Aorta (tissue), 5 donors: Measurements from ENCODE around the gene WDR89. TPM values are rescaled to one million over a fixed set of nuclear protein-coding genes. Genes with fewer than 3 reads are reported as not detected.

Experiments used
- ATAC-seq: fragments of 200-7000 bp; cut with Tn5 transposase; one replicate; pipeline ENCODE4 v1.9.1; 2022; ENCODE audit warnings: moderate library complexity; ENCODE audit not compliant: low FRiP score
- DNase-seq, 2 donors: peaks; one replicate each; pipeline ENCODE4 v3.0.0-alpha.2; 2020
- H3K27ac ChIP-seq, 2 donors: one replicate each; pipeline ENCODE4 v1.5.1; 2013; ENCODE audit warnings: low read length in 2 of 2, mild to moderate bottlenecking in 2 of 2, moderate library complexity in 2 of 2, control low read depth in 1 of 2, inconsistent platforms in 1 of 2, low read depth in 1 of 2
- H3K27me3 ChIP-seq, 2 donors: one replicate each; pipeline ENCODE4 v1.6.1; 2013; ENCODE audit warnings: control low read depth in 1 of 2, low read length in 1 of 2, mild to moderate bottlenecking in 1 of 2, moderate library complexity in 1 of 2; ENCODE audit not compliant: insufficient read depth in 2 of 2, control insufficient read depth in 1 of 2
- H3K36me3 ChIP-seq, 2 donors: one replicate each; pipeline ENCODE4 v1.6.1; 2013; ENCODE audit warnings: control low read depth in 1 of 2, low read length in 1 of 2, mild to moderate bottlenecking in 1 of 2; ENCODE audit not compliant: insufficient read depth in 2 of 2, control insufficient read depth in 1 of 2
- H3K4me1 ChIP-seq, 2 donors: one replicate each; pipeline ENCODE4 v1.6.1; 2013; ENCODE audit warnings: low read length in 2 of 2, control low read depth in 1 of 2, mild to moderate bottlenecking in 1 of 2, moderate library complexity in 1 of 2; ENCODE audit not compliant: insufficient read depth in 2 of 2, control insufficient read depth in 1 of 2
- H3K4me3 ChIP-seq, 2 donors: one replicate each; pipeline ENCODE4 v1.5.1; 2013; ENCODE audit warnings: low read length in 2 of 2, control low read depth in 1 of 2, mild to moderate bottlenecking in 1 of 2
- H3K9me3 ChIP-seq: one replicate; pipeline ENCODE4 v1.6.1; 2013; ENCODE audit warnings: mild to moderate bottlenecking, low read length; ENCODE audit not compliant: control insufficient read depth
- WGBS, 2 donors: extraction: QIAGEN DNeasy Blood & Tissue Kit; methylation state at CpG; one replicate each; pipeline ENCODE4 v1.1.7; 2013; 5-methylcytosine and 5-hydroxymethylcytosine counted together
- intact Hi-C, 2 donors: fragments of 100-400 bp; cut with DNase I; formaldehyde crosslinking; loops; one replicate each; pipeline versions ENCODE4 v1.14.2 to v1.15.0; 2022
- polyA plus RNA-seq, 2 donors: library from polyadenylated mRNA; stranded (reverse); fragments of 200-250 nt; gene quantifications; one replicate each; pipeline ENCODE4 v1.2.3, GENCODE V29; 2013
- total RNA-seq, 2 donors: library from RNA; stranded (reverse); fragmentation: NEBNext Ultra II Directional; extraction: Animal tissue kit (Norgen Biotek cat#: 25700); gene quantifications; one replicate each; pipeline ENCODE4 v1.2.1, GENCODE V29; 2021
- donor health status: healthy with polysubstance abuse.
- donor health status: Bipolar disorder and iron deficiency.
- donor health status: DM: no; HTN: no; CAD: no.
- donor health status: DM: no; HTN: no; CAD: no.
- donor health status: DM: yes; HTN: yes; CAD: no.

Gene WDR89
- total and polyA plus RNA-seq, 4 donors, result 3.9 to 12.9 (median 6.8) TPM

- intact Hi-C loops, result no loop called here
- Histone ChIP-seq H3K27me3 (no peaks in the 10 kb centered on the region), H3K9me3 (no peaks in the 10 kb centered on the region), H3K36me3 (no peaks in the 10 kb centered on the region), H3K27ac (no peak overlapping the region), H3K4me3 (no peak overlapping the region), H3K4me1 (no peaks in the 10 kb centered on the region)
- ATAC-seq (no peak), DNase-seq (no peak)
- 68 to 72% methylated on average over 7 of the region's 7 CpGs for WGBS, 2 donors
These were observed 78.2 kb downstream of the WDR89 start for GRCh38 chr14:63563370-63564026.

GRCh38 chr14:63562405-63562804 is 79.3 kb downstream of the WDR89 start:
- DNase-seq (no peak), ATAC-seq (no peak)
- H3K27me3 ChIP-seq, result no peaks in the 10 kb centered on the region
- intact Hi-C loops, result no loop called here
- no peaks in the 10 kb centered on the region for H3K36me3 ChIP-seq
- 83 to 95% methylated on average over 3 of the region's 3 CpGs for WGBS, 2 donors
- no peak overlapping the region for H3K27ac ChIP-seq
- no peaks in the 10 kb centered on the region for H3K4me1 ChIP-seq
- H3K4me3 ChIP-seq, result no peak overlapping the region
- H3K9me3 ChIP-seq, result no peaks in the 10 kb centered on the region

GRCh38 chr14:63555572-63555971 is 86.1 kb downstream of the WDR89 start:
- H3K9me3 ChIP-seq, result no peaks in the 10 kb centered on the region
- WGBS, 2 donors, result 80 to 81% methylated on average over 7 of the region's 7 CpGs
- ATAC-seq (no peak), DNase-seq (no peak)
- H3K27ac ChIP-seq, result no peak overlapping the region
- intact Hi-C loops, result no loop called here
- H3K27me3 ChIP-seq, result no peaks in the 10 kb centered on the region
- H3K4me1 ChIP-seq, result no peaks in the 10 kb centered on the region
- H3K36me3 ChIP-seq, result no peaks in the 10 kb centered on the region
- H3K4me3 ChIP-seq, result no peak overlapping the region

GRCh38 chr14:63551332-63551731 is 90.3 kb downstream of the WDR89 start:
- no peaks in the 10 kb centered on the region for H3K36me3 ChIP-seq
- no peaks in the 10 kb centered on the region for H3K27me3 ChIP-seq
- intact Hi-C loops, result no loop called here
- H3K4me1 ChIP-seq, result no peaks in the 10 kb centered on the region
- no peak overlapping the region for H3K27ac ChIP-seq
- WGBS, 2 donors, result 47 to 61% methylated on average over 3 of the region's 3 CpGs
- DNase-seq (no peak), ATAC-seq (no peak)
- no peak overlapping the region for H3K4me3 ChIP-seq
- no peaks in the 10 kb centered on the region for H3K9me3 ChIP-seq

- no peaks in the 10 kb centered on the region for H3K27me3 ChIP-seq
- DNase-seq (no peak), ATAC-seq (no peak)
- H3K36me3 ChIP-seq, result no peaks in the 10 kb centered on the region
- no peaks in the 10 kb centered on the region for H3K4me1 ChIP-seq
- H3K9me3 ChIP-seq, result no peaks in the 10 kb centered on the region
- H3K27ac ChIP-seq, result no peak overlapping the region
- H3K4me3 ChIP-seq, result no peak overlapping the region
- intact Hi-C loops, result loop anchor here in 1 of 2 donors (10.0 kb wide), 2 partner anchors 67 to 113 kb away; no protein-coding TSS in a partner anchor
- WGBS, 2 donors, result 65 to 68% methylated on average over 8 of the region's 8 CpGs
These were observed 93.8 kb downstream of the WDR89 start for GRCh38 chr14:63547798-63548335.

Other genes starting within 250 kb of the WDR89 start
- gene PPP2R5E, start 98.5 kb downstream of the WDR89 start, total RNA-seq, result 10 to 100 TPM; 35.5 to 42.1 TPM
- gene PPP2R5E, start 98.5 kb downstream of the WDR89 start, polyA plus RNA-seq, result 10 to 100 TPM; 11.0 to 14.7 TPM
- 10 to 100 TPM; 14.4 to 17.5 TPM for gene SGPP1, start 86.2 kb upstream of the WDR89 start, total RNA-seq
- gene SGPP1, start 86.2 kb upstream of the WDR89 start, polyA plus RNA-seq, result 10 to 100 TPM in 1 of 2 donors, 1 to 10 TPM in 1; 6.1 to 10.5 TPM
- gene SYNE2, start 211.1 kb upstream of the WDR89 start, total RNA-seq, result 100 to 1,000 TPM; 168 to 197 TPM
- 10 to 100 TPM; 14.7 to 30.2 TPM for gene SYNE2, start 211.1 kb upstream of the WDR89 start, polyA plus RNA-seq